NCI-H2107 treated with DMSO at 0.1 percent for 48 hours (cell line): Measurements from ENCODE around the gene GNAQ.

Source experiments
- DNase-seq: peaks from one replicate; lab custom pipeline; 2025; ENCODE audit not compliant: unreplicated experiment; lab: John Stamatoyannopoulos, UW

The GNAQ gene

DNA sequence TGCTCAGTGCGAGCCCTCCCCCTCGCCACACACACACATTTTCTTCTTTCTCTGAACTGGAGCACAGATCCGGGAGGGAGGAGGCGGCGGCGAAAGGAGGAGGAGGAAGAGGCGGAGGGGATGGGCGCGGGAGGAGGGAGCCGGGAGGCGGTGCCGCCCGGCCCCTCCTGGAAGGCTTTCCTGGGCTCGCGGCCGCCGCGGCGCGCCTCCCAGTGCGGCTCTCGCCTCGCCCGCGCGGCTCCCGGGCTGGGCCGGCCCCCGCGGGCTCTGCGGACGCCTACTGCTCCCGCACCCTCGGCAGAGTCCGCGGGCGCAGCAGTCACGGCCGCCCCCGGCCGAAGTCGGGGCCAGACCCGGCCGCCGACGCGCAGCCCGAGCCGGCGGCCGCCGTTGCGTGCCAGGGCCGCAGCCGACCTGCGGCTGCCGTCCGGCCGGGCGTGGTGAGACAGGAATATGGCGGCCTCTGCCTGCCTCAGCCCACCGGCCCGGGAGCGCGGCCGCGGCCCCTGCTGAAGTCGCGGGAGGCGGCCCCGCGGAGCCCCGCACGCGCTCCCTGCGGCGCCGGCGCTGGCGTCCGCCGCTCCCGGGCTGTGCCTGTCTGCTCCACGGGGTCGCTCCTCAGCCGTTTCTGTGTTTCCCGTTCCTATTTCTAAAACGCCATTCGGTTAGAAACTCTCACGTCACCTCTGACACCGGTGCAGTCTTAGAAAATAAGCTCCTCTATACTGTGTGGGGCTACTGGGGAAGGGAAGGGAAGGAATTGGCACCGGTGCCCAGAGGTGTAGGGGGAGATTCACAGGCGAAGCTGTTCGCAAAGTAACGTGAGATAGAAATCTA, 500 bp upstream of the GNAQ start:
- peak; percentile 76 for DNase-seq

GRCh38 chr9:78030553-78031443, 813 bp downstream of the GNAQ start:
- DNase-seq: no peak

GRCh38 chr9:78030296-78030552, 1.4 kb downstream of the GNAQ start:
- no peak for DNase-seq

DNA sequence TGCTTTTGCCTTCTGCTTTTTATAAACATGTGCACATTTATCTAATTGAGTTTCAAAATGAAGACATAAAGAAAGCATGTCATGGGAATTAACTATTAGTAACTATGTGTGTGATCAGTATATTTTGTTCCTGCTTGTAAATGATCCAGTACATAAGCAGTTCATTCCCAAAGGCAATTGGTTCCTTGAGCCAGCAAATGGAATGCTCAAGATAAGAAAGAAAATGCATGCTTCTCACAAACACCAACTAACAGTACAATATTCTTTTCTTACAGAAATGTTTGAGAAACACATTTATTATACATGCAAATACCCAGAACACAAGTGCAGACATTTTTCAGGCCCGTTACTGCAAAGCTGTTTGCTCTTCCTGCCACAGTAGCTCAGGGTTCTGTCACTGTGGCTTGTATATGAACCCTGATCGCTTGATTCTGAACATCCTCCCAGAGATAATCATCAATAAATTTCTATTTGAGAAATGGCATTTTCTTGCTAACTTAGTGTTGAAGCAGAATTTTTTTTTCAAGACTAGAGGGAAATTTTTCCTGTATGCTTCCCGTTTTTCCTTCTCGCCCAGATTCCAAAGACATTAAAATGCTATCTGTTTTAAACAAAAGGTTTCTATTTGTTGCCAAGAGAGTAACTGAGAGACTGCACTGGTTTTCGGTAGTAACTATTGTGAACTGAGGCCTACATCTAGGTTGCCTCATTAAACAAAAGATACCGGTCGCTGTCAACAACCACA, 1.9 kb downstream of the GNAQ start:
- peak; percentile 46 for DNase-seq

GRCh38 chr9:78028926-78029325, 2.7 kb downstream of the GNAQ start:
- no peak for DNase-seq

- no peak for DNase-seq
These were observed 4.7 kb downstream of the GNAQ start for GRCh38 chr9:78026947-78027346.

DNA sequence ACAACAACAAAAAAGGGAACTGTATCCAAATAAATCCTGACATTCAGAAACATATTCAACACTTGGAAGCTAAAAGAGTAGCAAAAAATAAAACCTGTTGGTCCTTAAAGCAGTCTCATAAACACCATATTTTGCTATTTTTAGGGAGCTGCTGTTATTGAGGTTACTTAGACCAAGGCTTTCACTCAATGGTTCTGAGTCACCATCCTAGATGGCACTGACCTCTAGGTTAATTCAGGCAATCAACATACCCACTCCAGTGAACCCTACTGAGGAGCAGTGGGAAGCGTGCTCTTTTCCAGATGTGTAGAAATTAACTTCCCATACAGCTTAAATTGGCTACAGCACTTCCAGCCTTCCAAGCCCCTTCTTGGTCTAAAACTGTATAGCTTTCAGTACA, 5.2 kb downstream of the GNAQ start:
- DNase-seq: no peak

DNA sequence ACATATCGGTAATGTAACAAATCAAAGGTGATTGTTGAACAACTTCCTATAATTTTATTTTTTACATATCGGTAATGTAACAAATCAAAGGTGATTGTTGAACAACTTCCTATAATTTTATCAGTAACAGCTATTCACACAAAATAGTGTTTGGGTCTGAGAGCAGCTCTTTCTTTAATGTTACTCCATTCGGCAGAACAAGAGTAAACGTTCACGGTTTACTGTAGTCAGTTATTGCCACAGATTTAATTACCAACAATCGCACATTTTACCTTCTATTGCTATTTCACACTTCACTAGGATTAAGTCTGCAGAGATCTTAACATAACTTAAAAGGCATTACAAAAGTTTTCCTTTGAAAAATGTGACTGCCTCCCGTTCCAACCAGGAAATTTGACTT, 6.4 kb downstream of the GNAQ start:
- DNase-seq: no peak

DNA sequence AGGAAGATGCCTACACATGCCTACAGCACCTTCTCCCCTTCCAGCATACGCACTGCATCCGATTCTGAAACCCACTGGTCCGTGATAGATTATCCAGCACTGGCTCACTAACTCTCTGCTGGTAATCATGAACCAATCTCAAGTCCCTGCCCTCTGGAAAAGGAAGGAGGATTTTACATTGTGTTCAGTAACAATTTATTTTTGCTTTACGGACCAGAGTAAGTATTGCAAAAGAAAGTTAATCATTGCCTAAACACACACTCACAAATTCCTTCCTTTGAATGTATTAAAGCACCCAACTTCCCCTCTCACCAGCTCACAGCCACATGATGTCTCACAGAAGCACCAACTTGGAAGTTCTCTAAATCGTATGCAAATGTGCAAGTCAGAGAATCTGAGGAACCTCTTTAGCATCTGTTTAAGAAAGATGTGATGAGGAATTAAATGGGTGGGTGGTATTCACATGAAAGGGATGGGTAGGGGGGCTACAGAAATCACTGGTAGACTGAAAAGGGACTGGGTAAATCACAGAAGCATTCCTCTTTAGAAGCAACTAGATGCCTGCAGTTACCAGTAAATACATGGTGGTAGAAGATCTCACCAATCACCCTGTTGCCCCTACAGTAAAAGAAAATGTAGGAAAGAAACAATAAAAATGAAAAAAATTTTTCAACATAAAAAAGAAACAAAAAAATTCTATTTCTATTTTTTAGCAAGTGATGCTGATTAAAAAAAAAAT, 8.4 kb downstream of the GNAQ start:
- DNase-seq: no peak

DNA sequence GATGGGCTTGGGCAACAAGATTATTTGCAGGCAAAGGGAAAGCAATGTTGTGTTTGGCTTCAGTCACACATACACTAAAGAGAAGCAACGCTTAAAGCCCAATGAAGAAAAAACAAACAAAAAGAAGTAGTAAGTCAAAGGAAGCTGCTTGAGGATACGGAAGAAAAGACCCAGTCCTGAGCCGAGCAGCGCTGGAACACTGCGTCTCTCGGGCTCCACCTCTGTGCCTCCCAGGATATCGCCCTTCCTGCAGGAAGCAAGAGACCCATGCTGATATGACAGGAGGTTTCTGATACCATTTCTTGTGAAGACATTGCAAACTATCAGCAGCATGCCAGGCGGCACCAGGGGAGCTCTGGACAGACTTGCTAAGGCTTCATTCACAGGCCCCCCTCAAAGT, 9.9 kb downstream of the GNAQ start:
- no peak for DNase-seq

- DNase-seq: no peak
These were observed 14.4 kb downstream of the GNAQ start for GRCh38 chr9:78017190-78017693.

DNA sequence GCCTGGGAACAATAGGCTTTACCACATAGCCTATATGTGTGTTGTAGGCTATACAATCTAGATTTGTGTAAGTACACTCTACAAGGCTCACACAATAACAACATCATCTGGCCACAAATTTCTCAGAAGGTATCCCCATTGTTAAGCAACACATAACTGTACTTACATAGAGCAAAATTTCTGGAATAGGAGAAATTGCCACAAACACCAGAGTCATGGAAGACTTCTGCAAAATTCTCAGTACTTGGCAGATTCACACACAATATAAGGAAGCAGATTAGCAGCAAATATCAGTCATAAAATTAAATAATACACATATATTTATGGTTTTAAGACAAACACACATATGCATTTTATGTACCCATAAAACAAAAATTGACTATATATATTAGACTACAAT, 16.4 kb downstream of the GNAQ start:
- DNase-seq: no peak

DNA sequence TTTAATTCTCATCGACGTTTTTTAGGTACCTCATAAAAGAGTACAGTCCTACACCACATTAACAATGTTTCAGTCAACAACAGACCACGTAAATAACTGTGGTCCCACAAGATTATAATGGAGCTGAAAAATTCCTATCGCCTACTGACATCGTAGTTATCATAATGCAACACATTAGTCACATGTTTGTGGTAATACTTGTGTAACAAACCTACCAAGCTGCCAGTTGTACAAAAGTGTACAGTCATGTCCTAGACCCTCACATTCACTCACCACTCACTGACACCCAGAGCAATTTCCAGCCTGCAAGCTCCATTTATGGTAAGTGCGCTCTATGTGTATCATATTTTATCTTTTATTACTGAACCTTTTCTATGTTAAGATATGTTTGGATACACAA, 16.8 kb downstream of the GNAQ start:
- DNase-seq: no peak

DNA sequence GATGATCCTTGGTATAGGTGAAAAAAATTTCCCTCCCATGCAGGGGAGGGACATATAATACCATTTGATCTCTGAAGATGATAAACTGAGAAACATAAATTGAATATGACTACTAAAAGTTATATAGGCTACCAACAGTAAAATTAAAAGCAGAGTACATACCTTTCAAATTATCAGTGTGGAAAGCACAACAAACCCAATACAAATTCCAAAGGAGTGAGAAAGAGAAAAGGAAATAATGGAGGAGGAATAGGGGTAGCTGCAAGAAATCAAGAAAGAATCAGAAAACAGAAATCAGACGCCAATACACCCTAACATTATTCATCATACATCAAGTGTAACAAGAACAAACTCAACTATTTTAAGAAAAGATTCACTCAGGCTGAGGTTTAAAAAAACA, 17.7 kb downstream of the GNAQ start:
- no peak for DNase-seq

DNA sequence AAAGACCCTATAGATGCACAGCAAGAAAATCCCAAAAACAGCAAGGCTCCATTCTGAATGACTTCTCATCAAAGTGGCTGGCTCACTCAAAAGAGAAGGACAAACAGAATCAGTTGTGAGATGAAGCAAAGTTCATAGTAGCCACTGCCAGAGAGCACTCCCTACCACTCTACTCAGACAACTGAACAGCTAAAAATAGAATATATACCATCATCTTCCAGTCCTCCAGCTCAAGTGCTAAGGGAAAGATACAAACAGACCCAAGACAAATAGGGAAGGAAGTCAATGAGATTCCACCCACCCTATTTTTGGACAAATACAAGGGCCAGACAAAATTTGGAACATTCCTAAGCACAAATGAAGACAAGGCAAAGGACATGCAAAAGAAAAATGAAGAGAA, 20.6 kb downstream of the GNAQ start:
- DNase-seq: no peak

DNA sequence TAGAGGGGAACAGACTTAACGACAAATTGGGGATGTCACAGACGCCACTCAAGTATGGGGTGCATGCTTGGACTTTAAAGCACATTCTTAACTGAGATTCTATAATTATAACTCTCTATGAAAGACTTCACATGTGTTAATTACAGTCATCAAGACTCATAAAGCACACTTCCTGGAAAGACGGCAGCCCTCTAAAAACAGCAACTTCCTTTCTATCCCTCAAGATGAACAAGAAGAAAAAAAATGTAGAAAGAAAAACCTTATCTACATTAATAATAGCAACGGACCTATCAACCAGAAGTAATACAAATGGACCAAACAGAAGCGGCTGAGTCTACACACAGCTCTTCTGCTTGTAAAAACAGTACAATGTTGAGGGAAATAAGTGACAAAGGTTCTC, 21.2 kb downstream of the GNAQ start:
- DNase-seq: no peak

- DNase-seq: peak; percentile 28
These were observed 22.4 kb downstream of the GNAQ start for GRCh38 chr9:78009186-78009585.

DNA sequence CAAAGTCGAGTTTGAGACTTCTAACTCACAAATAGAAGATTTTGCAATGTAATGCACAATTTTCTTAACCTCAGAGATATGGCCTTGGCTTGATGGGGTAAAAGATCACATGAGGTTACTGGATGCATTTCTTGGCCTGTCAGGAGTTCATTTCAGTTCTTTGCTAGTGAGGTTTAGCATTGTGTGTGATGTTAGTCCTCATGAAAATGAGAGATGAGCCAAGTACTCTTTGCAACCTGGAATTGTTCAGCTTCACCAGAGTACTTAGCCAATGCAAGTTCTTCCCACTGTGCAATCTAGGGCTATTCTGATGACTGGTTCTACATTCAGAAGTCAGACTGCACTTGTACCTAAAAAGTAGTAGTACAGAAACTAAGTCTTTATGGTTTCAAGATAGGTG, 24.9 kb downstream of the GNAQ start:
- DNase-seq: no peak

- no peak for DNase-seq
These were observed 26.2 kb downstream of the GNAQ start for GRCh38 chr9:78005231-78006002.
